HUES48 (cell line): ENCODE data around the gene OR13C5.
"Not testable (repeated sequence)": the region's sequence is repeated elsewhere in the genome, so short reads cannot be mapped to it uniquely, and the experiment has no call there.

ENCODE experiments used
- H3K27ac ChIP-seq: one replicate; pipeline ENCODE4 v1.7.0; 2013; ENCODE audit warnings: low read depth, low read length, inconsistent platforms
- H3K27me3 ChIP-seq: 2 replicates; pipeline ENCODE4 v1.6.1; 2013; ENCODE audit warnings: mild to moderate bottlenecking, low read length; ENCODE audit not compliant: control insufficient read depth, insufficient read depth
- H3K36me3 ChIP-seq: 2 replicates; pipeline ENCODE4 v1.6.1; 2013; ENCODE audit warnings: low read length; ENCODE audit not compliant: control insufficient read depth, insufficient read depth
- H3K4me1 ChIP-seq: 2 replicates; pipeline ENCODE4 v1.6.1; 2013; ENCODE audit warnings: mild to moderate bottlenecking, low read length; ENCODE audit not compliant: control insufficient read depth, insufficient read depth
- H3K4me3 ChIP-seq: 2 replicates; pipeline ENCODE4 v1.5.1; 2013; ENCODE audit warnings: mild to moderate bottlenecking, low read depth, low read length
- H3K9ac ChIP-seq: 2 replicates; pipeline ENCODE4 v1.6.1; 2013; ENCODE audit warnings: mild to moderate bottlenecking, low read depth, low read length, moderate library complexity
- H3K9me3 ChIP-seq: 2 replicates; pipeline ENCODE4 v1.6.1; 2013; ENCODE audit warnings: low read length; ENCODE audit not compliant: control insufficient read depth, insufficient read depth

OR13C5 gene

GRCh38 chr9:104599313-104599712 lies at the start of gene OR13C5:
TSS of gene OR13C5 (minus strand) at chr9:104599413. CDS start at chr9:104599413, 0 bp downstream.
- not testable (repeated sequence) for H3K27ac ChIP-seq, H3K9ac ChIP-seq, H3K9me3 ChIP-seq, H3K4me3 ChIP-seq, H3K27me3 ChIP-seq, H3K36me3 ChIP-seq, H3K4me1 ChIP-seq

- Histone ChIP-seq H3K36me3 (no peaks in the 10 kb centered on the region), H3K4me1 (no peaks in the 10 kb centered on the region), H3K9ac (no peak overlapping the region), H3K27ac (no peak overlapping the region), H3K4me3 (no peak overlapping the region), H3K9me3 (peaks cover 17% of the 10 kb centered on the region), H3K27me3 (no peaks in the 10 kb centered on the region)
Measured at GRCh38 chr9:104635456-104635855, 36.2 kb upstream of the OR13C5 start.

GRCh38 chr9:104633976-104634520 lies 34.8 kb upstream of the OR13C5 start:
- Histone ChIP-seq H3K4me3 (no peak overlapping the region), H3K27ac (no peak overlapping the region), H3K9ac (no peak overlapping the region), H3K4me1 (no peaks in the 10 kb centered on the region), H3K36me3 (no peaks in the 10 kb centered on the region), H3K9me3 (peaks cover 10% of the 10 kb centered on the region), H3K27me3 (no peaks in the 10 kb centered on the region)

- not testable (repeated sequence) for H3K27me3 ChIP-seq, H3K9ac ChIP-seq, H3K27ac ChIP-seq, H3K36me3 ChIP-seq, H3K4me3 ChIP-seq, H3K9me3 ChIP-seq, H3K4me1 ChIP-seq
Measured at GRCh38 chr9:104625964-104626363, 26.8 kb upstream of the OR13C5 start.

GRCh38 chr9:104618104-104618503 lies 18.9 kb upstream of the OR13C5 start, which contains the start of gene OR13C9:
TSS of gene OR13C9 (minus strand) at chr9:104618204. CDS start at chr9:104618204, 0 bp downstream.
- Histone ChIP-seq H3K9me3 (no peaks in the 10 kb centered on the region), H3K4me3 (no peak within 1 kb of the TSS), H3K27me3 (no peaks in the 10 kb centered on the region), H3K36me3 (no peaks in the 10 kb centered on the region), H3K4me1 (no peaks in the 10 kb centered on the region), H3K9ac (no peak within 1 kb of the TSS), H3K27ac (no peak within 1 kb of the TSS)

- H3K9me3 ChIP-seq = no peaks in the 10 kb centered on the region
- no peak overlapping the region for H3K4me3 ChIP-seq
- no peaks in the 10 kb centered on the region for H3K27me3 ChIP-seq
- H3K27ac ChIP-seq = no peak overlapping the region
- no peak overlapping the region for H3K9ac ChIP-seq
- no peaks in the 10 kb centered on the region for H3K4me1 ChIP-seq
- H3K36me3 ChIP-seq = no peaks in the 10 kb centered on the region
Measured at GRCh38 chr9:104617418-104617817, 18.2 kb upstream of the OR13C5 start.

- Histone ChIP-seq H3K9me3 (no peaks in the 10 kb centered on the region), H3K4me1 (no peaks in the 10 kb centered on the region), H3K4me3 (no peak overlapping the region), H3K27me3 (no peaks in the 10 kb centered on the region), H3K9ac (no peak overlapping the region), H3K36me3 (no peaks in the 10 kb centered on the region), H3K27ac (no peak overlapping the region)
Measured at GRCh38 chr9:104611213-104611612, 12.0 kb upstream of the OR13C5 start.

GRCh38 chr9:104608336-104608735 lies 9.1 kb upstream of the OR13C5 start:
- Histone ChIP-seq H3K9ac (no peak overlapping the region), H3K27ac (no peak overlapping the region), H3K4me1 (no peaks in the 10 kb centered on the region), H3K4me3 (no peak overlapping the region), H3K9me3 (no peaks in the 10 kb centered on the region), H3K36me3 (no peaks in the 10 kb centered on the region), H3K27me3 (no peaks in the 10 kb centered on the region)

GRCh38 chr9:104606152-104606551 lies 6.9 kb upstream of the OR13C5 start:
- Histone ChIP-seq H3K27ac (no peak overlapping the region), H3K36me3 (no peaks in the 10 kb centered on the region), H3K27me3 (no peaks in the 10 kb centered on the region), H3K4me3 (no peak overlapping the region), H3K4me1 (no peaks in the 10 kb centered on the region), H3K9me3 (no peaks in the 10 kb centered on the region), H3K9ac (no peak overlapping the region)

- not testable (repeated sequence) for H3K4me1 ChIP-seq, H3K9me3 ChIP-seq, H3K27ac ChIP-seq, H3K27me3 ChIP-seq, H3K4me3 ChIP-seq, H3K9ac ChIP-seq, H3K36me3 ChIP-seq
Measured at GRCh38 chr9:104605527-104605926, 6.3 kb upstream of the OR13C5 start, which contains the start of gene OR13C2. TSS of gene OR13C2 (minus strand) at chr9:104605627. CDS start at chr9:104605627, 0 bp downstream.

- no peak overlapping the region for H3K27ac ChIP-seq
- no peaks in the 10 kb centered on the region for H3K36me3 ChIP-seq
- H3K9me3 ChIP-seq = no peaks in the 10 kb centered on the region
- H3K4me3 ChIP-seq = no peak overlapping the region
- no peaks in the 10 kb centered on the region for H3K4me1 ChIP-seq
- H3K9ac ChIP-seq = no peak overlapping the region
- no peaks in the 10 kb centered on the region for H3K27me3 ChIP-seq
Measured at GRCh38 chr9:104604801-104605200, 5.6 kb upstream of the OR13C5 start.

- H3K4me1 ChIP-seq, H3K27me3 ChIP-seq, H3K9ac ChIP-seq, H3K27ac ChIP-seq, H3K36me3 ChIP-seq, H3K9me3 ChIP-seq, H3K4me3 ChIP-seq: not testable (repeated sequence)
Measured at GRCh38 chr9:104598749-104599148, 464 bp downstream of the OR13C5 start.
